Neural progenitor cell (in vitro differentiated cells): Measurements from ENCODE around the gene TAF10. TPM values are rescaled to one million over a fixed set of nuclear protein-coding genes. Genes with fewer than 3 reads are reported as not detected.

Experiments
- DNase-seq: peaks from one replicate; pipeline ENCODE4 v3.0.0-alpha.2; 2016; ENCODE audit warnings: low spot score
- H2AFZ ChIP-seq: fragments of 200-600 bp; sonication (generic); replicated peaks from 2 replicates; pipeline ENCODE4 v1.6.1; 2016; ENCODE audit warnings: antibody characterized with exemption
- H3F3A ChIP-seq: fragments of 200-600 bp; sonication (generic); 2 replicates; pipeline ENCODE4 v1.6.1; 2016; ENCODE audit warnings: antibody characterized with exemption, low read depth
- H3K27ac ChIP-seq: fragments of 200-600 bp; sonication (generic); 2 replicates; pipeline ENCODE4 v1.5.1; 2016; ENCODE audit warnings: mild to moderate bottlenecking
- H3K27me3 ChIP-seq: fragments of 200-600 bp; sonication (generic); 2 replicates; pipeline ENCODE4 v1.6.1; 2016; ENCODE audit warnings: mild to moderate bottlenecking, moderate library complexity
- H3K36me3 ChIP-seq: fragments of 200-600 bp; sonication (generic); 2 replicates; pipeline ENCODE4 v1.5.1; 2016
- H3K4me1 ChIP-seq: fragments of 200-600 bp; sonication (generic); 2 replicates; pipeline ENCODE4 v1.6.1; 2016; ENCODE audit warnings: mixed run types
- H3K4me2 ChIP-seq: fragments of 200-600 bp; sonication (generic); 2 replicates; pipeline ENCODE4 v1.6.1; 2016
- H3K4me3 ChIP-seq: fragments of 200-600 bp; sonication (generic); 2 replicates; pipeline ENCODE4 v1.5.1; 2016
- H3K79me2 ChIP-seq: fragments of 200-600 bp; sonication (generic); 2 replicates; pipeline ENCODE4 v1.6.1; 2016; ENCODE audit warnings: low read depth
- H3K9ac ChIP-seq: fragments of 200-600 bp; sonication (generic); 2 replicates; pipeline ENCODE4 v1.6.1; 2016
- H3K9me3 ChIP-seq: fragments of 200-600 bp; sonication (generic); 2 replicates; pipeline ENCODE4 v1.5.1; 2016; ENCODE audit warnings: low read depth
- H4K20me1 ChIP-seq: fragments of 200-600 bp; sonication (generic); 2 replicates; pipeline ENCODE4 v1.6.1; 2016; ENCODE audit warnings: low read depth
- H3K27ac Mint-ChIP-seq: 3 replicates; pipeline ENCODE4 v1.8.0; 2021; ENCODE audit warnings: mixed read lengths
- H3K27me3 Mint-ChIP-seq: 2 replicates; pipeline ENCODE4 v1.8.0; 2022; ENCODE audit warnings: low read depth, mild to moderate bottlenecking, inconsistent platforms, moderate library complexity, mixed read lengths; ENCODE audit not compliant: insufficient read depth
- H3K36me3 Mint-ChIP-seq: 3 replicates; pipeline ENCODE4 v1.8.0; 2021; ENCODE audit warnings: mixed read lengths
- H3K4me1 Mint-ChIP-seq: 3 replicates; pipeline ENCODE4 v1.8.0; 2021; ENCODE audit warnings: mixed read lengths
- H3K4me3 Mint-ChIP-seq: 3 replicates; pipeline ENCODE4 v1.8.0; 2021; ENCODE audit warnings: mild to moderate bottlenecking, moderate library complexity, mixed read lengths
- H3K9me3 Mint-ChIP-seq: 3 replicates; pipeline ENCODE4 v1.8.0; 2020; ENCODE audit warnings: mixed read lengths
- CTCF ChIP-seq: fragments of 200-600 bp; sonication (generic); IDR thresholded peaks from 2 replicates; pipeline ENCODE4 v1.5.1; 2017; ENCODE audit warnings: antibody characterized with exemption, mild to moderate bottlenecking
- EZH2 ChIP-seq: fragments of 200-600 bp; sonication (generic); IDR thresholded peaks from 2 replicates; pipeline ENCODE4 v1.6.1; 2017; ENCODE audit warnings: antibody characterized with exemption, mild to moderate bottlenecking, moderate library complexity
- EZH2phosphoT487 ChIP-seq: fragments of 200-600 bp; sonication (generic); IDR thresholded peaks from 2 replicates; pipeline ENCODE4 v1.6.1; 2017; ENCODE audit warnings: antibody characterized with exemption
- total RNA-seq: library from RNA; depleted of rRNA; stranded (reverse); fragments of >200 nt; gene quantifications from 2 replicates; pipeline ENCODE4 v1.2.3, GENCODE V29; 2015; ENCODE audit warnings: low replicate concordance

The TAF10 gene
- total RNA-seq, 1 donor from 2014 or later, result 34.1 TPM

DNA sequence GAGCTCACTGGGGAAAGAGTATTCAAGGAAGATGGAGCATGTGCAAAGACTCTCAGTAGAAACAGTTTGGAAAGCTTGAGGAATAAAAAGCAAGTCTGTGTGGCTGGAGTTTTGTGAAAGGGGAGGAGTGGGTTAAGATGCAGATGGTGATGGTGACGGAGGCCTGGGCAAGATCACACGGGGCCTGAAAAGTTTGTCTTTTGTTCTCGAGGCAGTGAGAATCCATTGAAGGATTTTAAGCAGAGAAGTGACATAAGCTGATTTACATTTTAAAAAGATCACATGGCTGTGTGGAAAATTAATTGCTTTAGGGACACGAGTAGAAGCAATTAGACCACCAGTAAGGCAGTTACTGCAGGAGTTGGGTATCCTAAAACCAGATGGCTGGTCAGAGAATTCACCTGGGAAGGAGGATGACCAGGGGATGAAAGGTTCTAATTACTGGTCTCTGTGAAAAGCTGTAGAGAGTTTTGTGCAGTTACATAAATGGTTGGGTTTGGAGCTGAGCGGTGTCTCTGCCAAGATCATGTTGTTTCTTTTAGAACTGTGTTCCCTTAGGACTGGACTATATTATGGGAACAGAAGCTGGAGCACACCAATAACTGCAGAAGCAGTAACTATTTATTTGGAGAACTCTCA is 15.7 kb downstream of the TAF10 start:
- peaks cover 10% of the 10 kb centered on the region for H3F3A ChIP-seq

DNA sequence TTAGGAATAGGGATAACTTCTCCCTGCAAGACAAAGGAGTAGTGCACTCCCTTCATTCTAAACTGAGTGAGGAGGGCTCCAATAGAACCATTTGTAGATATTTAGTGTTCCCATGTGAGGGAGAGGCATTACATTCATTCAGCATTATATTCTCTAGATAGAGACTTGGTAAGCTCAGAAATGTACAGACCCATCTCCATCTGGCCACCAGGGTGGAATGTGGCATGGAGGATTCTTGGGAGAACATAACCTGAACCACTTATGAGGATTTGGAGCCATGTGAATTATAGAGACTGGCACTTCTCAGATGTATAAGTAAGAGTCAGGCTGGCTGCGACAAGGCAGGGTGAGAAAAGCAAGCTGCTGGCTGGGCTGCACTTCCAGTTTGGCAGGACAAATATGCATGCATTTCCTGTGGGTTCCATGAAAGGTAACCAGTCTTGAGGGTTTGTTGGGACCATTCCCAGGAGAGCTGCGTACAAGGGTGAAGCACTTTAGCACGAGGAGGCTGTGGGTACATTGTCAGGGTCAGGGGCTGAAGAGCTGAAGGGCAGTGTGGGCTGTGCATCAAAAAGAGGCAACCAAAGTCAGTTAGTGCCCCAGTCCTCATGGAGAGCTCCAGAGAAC is 17.8 kb downstream of the TAF10 start:
- peaks cover 9% of the 10 kb centered on the region for H3K4me1 ChIP-seq
- H3K4me3 ChIP-seq, result no peak overlapping the region
- Mint-ChIP-seq H3K27me3 (no peaks in the 10 kb centered on the region), H3K4me3 (no peak overlapping the region), H3K4me1 (peaks cover 10% of the 10 kb centered on the region), H3K27ac (no peak overlapping the region), H3K36me3 (peaks cover 13% of the 10 kb centered on the region), H3K9me3 (no peaks in the 10 kb centered on the region)
- no peak overlapping the region for H3K27ac ChIP-seq
- no peak overlapping the region for H3K9ac ChIP-seq
- peaks cover 13% of the 10 kb centered on the region for H3F3A ChIP-seq
- no peak for TF ChIP-seq EZH2phosphoT487
- no peak for TF ChIP-seq CTCF
- TF ChIP-seq EZH2, result no peak
- no peaks in the 10 kb centered on the region for H3K27me3 ChIP-seq
- peaks cover 5% of the 10 kb centered on the region for H3K36me3 ChIP-seq
- no peaks in the 10 kb centered on the region for H4K20me1 ChIP-seq
- H3K79me2 ChIP-seq, result no peaks in the 10 kb centered on the region
- no peak overlapping the region for H3K4me2 ChIP-seq
- no peak for DNase-seq
- H2AFZ ChIP-seq, result no peak overlapping the region
- H3K9me3 ChIP-seq, result no peaks in the 10 kb centered on the region

More for the DNA sequence above, 15.7 kb downstream of the TAF10 start:
- peak overlapping the region; percentile 46 for H3K27ac ChIP-seq
- H3K4me2 ChIP-seq, result peak overlapping the region; percentile 54
- no peak for DNase-seq
- H2AFZ ChIP-seq, result no peak overlapping the region
- TF ChIP-seq CTCF (no peak), EZH2phosphoT487 (no peak), EZH2 (no peak)
- H3K27ac Mint-ChIP-seq, result no peak overlapping the region
- no peaks in the 10 kb centered on the region for H3K27me3 ChIP-seq
- H4K20me1 ChIP-seq, result no peaks in the 10 kb centered on the region
- H3K79me2 ChIP-seq, result no peaks in the 10 kb centered on the region
- peaks cover 10% of the 10 kb centered on the region for H3K4me1 Mint-ChIP-seq
- no peaks in the 10 kb centered on the region for H3K9me3 ChIP-seq
- H3K36me3 Mint-ChIP-seq, result peaks cover 18% of the 10 kb centered on the region
- no peaks in the 10 kb centered on the region for H3K9me3 Mint-ChIP-seq
- H3K27me3 Mint-ChIP-seq, result no peaks in the 10 kb centered on the region
- H3K36me3 ChIP-seq, result no peaks in the 10 kb centered on the region
- no peak overlapping the region for H3K4me3 ChIP-seq
- no peak overlapping the region for H3K4me3 Mint-ChIP-seq
- no peak overlapping the region for H3K9ac ChIP-seq
- peaks cover 9% of the 10 kb centered on the region for H3K4me1 ChIP-seq

GRCh38 chr11:6588018-6588417 is 24.0 kb downstream of the TAF10 start:
- TF ChIP-seq EZH2 (no peak), EZH2phosphoT487 (no peak), CTCF (no peak)
- H3F3A ChIP-seq, result peaks cover 28% of the 10 kb centered on the region
- peaks cover 20% of the 10 kb centered on the region for H3K9me3 Mint-ChIP-seq
- H3K4me1 Mint-ChIP-seq, result peaks cover 8% of the 10 kb centered on the region
- H3K4me3 ChIP-seq, result no peak overlapping the region
- H3K27ac ChIP-seq, result peak overlapping the region; percentile 59
- DNase-seq, result no peak
- no peak overlapping the region for H3K27ac Mint-ChIP-seq
- peaks cover 7% of the 10 kb centered on the region for H3K9me3 ChIP-seq
- H2AFZ ChIP-seq, result no peak overlapping the region
- no peaks in the 10 kb centered on the region for H3K79me2 ChIP-seq
- no peaks in the 10 kb centered on the region for H3K27me3 ChIP-seq
- H3K9ac ChIP-seq, result no peak overlapping the region
- H3K4me2 ChIP-seq, result peak overlapping the region; percentile 78
- no peak overlapping the region for H3K4me3 Mint-ChIP-seq
- H3K4me1 ChIP-seq, result peaks cover 22% of the 10 kb centered on the region
- H3K27me3 Mint-ChIP-seq, result no peaks in the 10 kb centered on the region
- peaks cover 8% of the 10 kb centered on the region for H3K36me3 Mint-ChIP-seq
- no peaks in the 10 kb centered on the region for H4K20me1 ChIP-seq
- H3K36me3 ChIP-seq, result peaks cover 5% of the 10 kb centered on the region
